NCI-H446 (cell line): Measurements from ENCODE around the gene THRB.

Experiments
- DNase-seq, 2 experiments: peaks; one replicate each; lab custom pipeline; 2025; lab: John Stamatoyannopoulos, UW

Gene THRB

GRCh38 chr3:24270204-24270691 is 224.4 kb downstream of the THRB start:
- no peak for DNase-seq

- peak in 1 of 2 experiments; percentile 50 for DNase-seq
Measured at GRCh38 chr3:24264748-24265158, 229.9 kb downstream of the THRB start.

- DNase-seq, result peak in 1 of 2 experiments; percentile 1
Measured at GRCh38 chr3:24264011-24264410, 230.6 kb downstream of the THRB start.

DNA sequence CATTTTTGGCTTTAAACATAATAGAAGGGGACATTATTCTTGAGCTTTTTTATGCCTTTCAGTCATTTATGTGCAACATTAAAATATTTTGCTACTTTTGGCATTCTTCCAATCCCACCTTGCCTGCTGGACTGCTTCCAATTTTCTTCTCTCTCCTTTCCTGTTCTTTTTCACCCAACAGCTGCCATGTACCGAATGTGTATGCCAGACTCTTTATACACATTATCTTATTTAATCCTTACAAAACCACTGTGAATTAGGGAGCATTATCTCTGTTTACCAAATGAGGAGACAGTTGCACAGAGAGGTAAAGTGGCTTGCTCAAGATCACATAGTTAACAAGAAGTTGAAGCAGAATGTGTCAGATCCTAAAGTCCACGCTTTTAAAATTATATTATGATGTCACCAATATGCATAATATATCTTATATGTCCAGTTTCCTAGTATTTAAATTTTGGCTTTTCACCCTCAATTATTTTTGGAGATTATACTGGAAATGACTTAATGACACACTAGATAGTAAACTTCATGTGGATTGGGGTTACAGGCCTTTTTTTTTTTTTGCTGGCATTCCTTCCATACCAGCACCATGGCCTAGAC is 231.5 kb downstream of the THRB start:
- peak in 1 of 2 experiments; percentile 6 for DNase-seq

GRCh38 chr3:24261521-24261920 is 233.1 kb downstream of the THRB start:
- DNase-seq, result no peak

DNA sequence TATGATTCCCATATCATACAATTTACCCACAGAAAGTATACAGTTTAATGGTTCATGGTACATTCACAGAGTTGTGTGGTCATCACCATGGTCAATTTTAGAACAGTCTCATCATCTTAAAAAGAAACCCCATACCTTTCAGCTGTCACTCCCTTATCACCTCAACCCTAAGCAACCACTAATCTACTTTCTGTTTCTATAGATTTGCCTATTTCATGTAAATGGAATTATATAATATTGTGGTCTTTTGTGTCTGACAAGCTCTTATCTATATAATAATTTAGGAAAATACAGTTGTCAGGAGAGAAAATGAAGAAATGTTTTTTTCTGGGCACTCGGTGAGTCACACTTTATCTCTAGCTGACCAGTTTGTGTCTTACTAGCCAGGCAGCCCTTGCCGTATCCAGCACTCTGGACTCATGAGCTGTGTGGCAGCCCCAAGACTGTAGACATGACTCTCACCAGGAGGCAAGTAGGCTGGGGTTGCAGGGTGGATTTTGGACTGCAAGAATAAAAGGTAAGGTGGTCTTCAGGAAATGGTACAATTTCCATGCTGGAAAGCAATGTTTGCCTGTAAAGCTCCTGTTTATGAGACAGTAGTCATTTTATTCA is 234.6 kb downstream of the THRB start:
- DNase-seq, result no peak

DNA sequence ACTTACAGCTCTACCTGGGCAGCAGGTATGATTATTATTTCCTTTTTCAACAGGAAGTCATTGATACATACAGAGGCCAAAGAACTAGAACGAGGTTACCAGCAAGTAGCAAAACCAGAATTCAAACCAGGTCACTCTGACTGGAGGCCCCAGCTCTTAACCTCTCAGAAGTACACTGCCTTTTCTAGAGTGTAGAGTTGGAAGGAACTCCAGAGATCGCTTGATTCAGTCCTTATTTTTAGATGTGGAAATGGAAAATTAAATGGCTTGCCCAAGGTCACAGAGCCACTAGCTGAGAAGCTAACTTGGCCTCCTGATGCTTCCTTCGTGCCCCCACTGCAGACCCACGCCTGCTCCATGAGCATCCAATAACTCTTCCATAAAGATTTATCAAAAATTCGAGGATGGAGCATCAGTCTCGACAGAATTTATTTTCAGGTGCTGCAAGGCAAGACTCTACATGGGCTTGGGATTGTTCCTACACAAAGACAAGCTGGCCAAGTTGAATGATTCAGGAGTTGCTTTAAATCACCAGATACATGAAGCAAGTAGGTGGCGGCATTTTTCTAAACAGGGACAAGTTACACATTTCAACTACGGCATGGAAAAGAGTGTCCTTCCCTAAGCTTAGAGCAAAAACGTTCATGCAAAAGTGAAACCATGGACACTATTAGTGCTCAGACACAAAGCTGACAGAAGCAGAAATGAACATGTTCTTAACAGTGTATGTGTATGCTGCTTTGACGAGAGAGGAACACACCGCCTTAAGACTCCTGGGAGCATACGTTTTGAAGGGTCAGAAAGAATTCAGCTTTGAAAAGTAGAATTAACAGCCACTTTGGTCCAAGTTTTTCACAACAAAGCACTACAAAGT is 235.7 kb downstream of the THRB start:
- DNase-seq, result no peak

DNA sequence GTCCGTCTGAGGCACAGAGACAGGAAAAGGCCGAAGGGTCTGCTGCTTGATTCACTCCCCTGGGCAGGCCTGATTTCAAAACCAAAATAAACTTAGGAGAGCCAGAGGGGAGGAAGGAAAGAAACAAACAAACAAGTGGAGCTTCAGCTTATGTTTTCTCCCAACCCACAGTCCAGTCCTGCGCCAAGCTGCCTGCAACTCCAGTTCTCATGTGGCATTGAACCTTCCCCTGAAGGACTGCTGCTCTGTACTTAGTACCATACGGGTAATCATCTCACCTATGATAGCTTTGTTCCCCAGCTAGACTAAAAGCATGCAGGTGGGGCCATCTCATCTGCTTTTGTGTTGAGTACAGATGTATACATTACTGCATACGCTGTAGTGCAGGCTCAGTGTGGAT is 236.4 kb downstream of the THRB start:
- DNase-seq, result no peak

- DNase-seq, result no peak
Measured at GRCh38 chr3:24255414-24255813, 239.2 kb downstream of the THRB start.

DNA sequence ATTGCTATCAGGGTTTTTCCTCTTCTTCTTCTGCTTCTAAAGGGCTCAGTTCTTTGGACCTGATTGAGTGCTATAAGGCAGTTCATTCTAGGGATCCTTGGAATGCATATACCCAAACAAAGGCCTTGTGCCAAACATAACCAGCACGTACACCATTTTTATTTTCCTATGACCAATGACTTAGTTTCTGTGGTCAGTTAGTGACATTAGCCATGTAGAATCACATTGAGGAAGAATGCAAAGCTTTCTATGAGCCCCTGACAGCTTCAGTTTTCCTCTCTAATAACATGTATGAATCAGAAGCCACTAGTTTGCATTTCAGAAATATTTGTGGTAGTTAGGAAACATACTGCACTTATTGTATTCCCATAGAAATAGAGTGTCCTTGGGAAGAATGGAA is 240.0 kb downstream of the THRB start:
- no peak for DNase-seq

GRCh38 chr3:24253336-24253735 is 241.3 kb downstream of the THRB start:
- no peak for DNase-seq

- DNase-seq, result no peak
Measured at GRCh38 chr3:24249523-24249922, 245.1 kb downstream of the THRB start.

GRCh38 chr3:24245056-24245455 is 249.6 kb downstream of the THRB start:
- DNase-seq, result no peak

DNA sequence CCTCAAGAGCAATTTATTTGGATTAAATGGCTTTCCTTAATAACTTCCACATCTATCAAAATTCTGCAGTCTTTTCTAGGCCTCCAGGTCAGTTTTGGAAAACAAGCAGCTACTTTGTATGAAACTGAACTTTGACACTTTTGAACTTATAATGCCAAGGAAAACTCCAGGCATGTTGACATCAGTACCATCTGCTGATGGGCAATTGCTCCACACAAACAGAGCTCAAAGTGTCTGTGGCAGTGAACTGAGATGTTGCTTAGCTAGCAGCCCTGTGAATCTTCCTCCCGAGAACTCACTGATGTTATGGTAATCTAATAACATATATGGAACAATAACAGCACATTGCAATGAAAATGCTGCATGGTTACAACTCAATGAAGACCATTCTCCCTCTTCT is 250.2 kb downstream of the THRB start:
- DNase-seq, result no peak

GRCh38 chr3:24242012-24242698 is 252.5 kb downstream of the THRB start:
- peak; percentile 57 to 80 for DNase-seq

GRCh38 chr3:24240306-24240705 is 254.3 kb downstream of the THRB start:
- no peak for DNase-seq

DNA sequence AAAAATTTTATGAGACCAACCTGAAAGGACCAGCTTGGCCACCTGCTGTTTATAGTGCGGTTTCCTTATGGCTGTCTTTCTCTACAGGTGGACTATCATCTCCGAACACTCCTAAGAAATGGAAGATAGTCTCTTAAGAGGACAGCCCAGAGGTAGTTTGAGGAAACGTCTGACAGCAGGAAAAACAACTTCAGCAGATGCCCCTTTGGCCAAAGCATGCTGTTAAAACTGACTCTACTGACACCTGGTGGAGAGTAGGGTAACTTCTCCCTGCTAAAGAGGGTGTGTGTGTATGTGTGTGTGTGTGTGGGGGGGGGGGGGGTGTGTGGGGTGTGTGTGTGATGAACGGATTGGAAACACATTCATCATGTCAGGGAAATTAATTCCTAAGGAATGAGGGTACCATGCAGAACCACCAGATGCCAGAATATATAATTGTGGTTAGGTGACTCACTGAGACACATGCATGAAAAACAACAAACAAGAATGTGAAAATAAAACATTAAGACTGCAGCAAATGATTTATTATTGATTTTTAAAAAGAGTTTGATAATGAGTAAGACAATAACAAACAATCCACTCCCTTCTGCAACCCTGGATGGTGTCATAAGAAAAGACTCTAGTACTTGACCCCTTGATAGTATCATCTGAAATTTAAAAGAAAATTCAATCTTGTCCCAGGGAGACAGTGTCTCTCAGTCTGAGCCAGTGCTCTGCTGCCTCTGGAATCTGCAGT is 256.5 kb downstream of the THRB start:
- peak in 1 of 2 experiments; percentile 68 for DNase-seq

GRCh38 chr3:24235121-24235520 is 259.5 kb downstream of the THRB start:
- no peak for DNase-seq

- no peak for DNase-seq
Measured at GRCh38 chr3:24232784-24233183, 261.9 kb downstream of the THRB start.

GRCh38 chr3:24229468-24230221 is 265.0 kb downstream of the THRB start:
- no peak for DNase-seq

- no peak for DNase-seq
Measured at GRCh38 chr3:24227635-24228034, 267.0 kb downstream of the THRB start.
